Stimulated activated CD4-positive, alpha-beta T cell treated with anti-CD3 and anti-CD28 coated beads, Interleukin-4, amount 100 ng/mL, for 4 hours (primary cell): Measurements from ENCODE around the gene CAMTA1.
"Not testable (repeated sequence)": the region's sequence is repeated elsewhere in the genome, so short reads cannot be mapped to it uniquely, and the experiment has no call there.

Experiments used
- DNase-seq, 2 experiments: peaks; one replicate each; pipeline ENCODE4 v3.0.0-alpha.2; 2020

CAMTA1 gene

DNA sequence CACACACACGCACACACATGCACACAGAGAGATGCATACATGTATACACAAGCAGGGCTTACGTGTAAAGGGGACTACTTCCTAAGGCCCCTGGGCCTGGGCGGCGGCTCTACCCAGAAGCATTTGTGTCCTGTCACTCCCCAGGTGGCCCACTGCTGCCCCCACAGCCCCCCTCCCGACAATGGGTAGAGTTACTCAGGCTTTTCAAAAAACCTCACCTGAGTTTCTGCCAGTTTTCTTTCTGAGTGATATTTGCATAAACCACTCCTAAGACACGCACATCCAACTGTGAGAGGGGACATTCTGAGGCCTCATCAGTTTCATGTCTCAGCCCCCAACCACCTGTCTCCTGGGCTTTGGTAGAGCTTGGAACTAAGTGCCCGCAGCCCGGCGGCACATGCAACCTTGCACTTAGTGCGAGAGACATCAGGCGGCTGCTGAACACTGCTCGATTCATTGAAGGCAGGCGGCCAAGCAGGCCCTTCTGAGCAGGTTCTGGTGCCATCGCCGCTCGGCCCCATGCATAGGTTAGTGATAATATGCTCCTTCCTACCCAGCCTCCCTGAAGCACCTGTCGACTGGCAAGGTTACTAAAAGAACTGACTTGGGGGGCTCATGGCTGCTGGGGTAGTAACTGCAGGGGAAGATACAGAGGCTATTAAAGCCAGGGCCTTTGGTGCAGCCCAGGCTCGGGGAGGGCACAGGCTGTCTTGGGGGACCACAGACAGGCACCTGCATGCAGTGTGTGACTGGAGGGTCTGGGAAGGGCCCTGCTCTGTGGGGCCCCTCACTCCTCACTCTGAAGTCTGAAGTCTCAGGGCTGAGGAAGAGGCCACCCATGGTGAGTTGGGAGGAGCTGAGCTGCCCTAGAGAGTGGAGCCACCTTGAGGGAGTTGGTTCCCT is 621.6 kb downstream of the CAMTA1 start:
- no peak for DNase-seq

DNA sequence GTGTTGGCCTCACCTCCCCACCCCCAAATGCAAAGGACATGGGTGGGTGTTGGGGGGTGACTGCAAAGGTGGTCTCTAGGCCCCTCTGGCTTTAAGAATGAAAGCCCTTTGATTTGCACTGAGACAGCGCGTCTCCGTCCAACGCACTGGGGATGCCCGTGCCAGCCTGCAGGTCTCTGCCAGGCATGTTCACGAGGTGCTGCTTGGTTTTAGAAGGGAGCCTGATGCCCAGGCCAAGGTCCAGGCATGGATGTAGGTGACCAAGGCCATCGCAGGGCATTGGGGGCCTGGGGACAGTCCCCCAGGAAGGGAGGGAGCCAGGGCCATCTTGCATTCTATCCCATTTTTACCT is 622.3 kb downstream of the CAMTA1 start:
- no peak for DNase-seq

DNA sequence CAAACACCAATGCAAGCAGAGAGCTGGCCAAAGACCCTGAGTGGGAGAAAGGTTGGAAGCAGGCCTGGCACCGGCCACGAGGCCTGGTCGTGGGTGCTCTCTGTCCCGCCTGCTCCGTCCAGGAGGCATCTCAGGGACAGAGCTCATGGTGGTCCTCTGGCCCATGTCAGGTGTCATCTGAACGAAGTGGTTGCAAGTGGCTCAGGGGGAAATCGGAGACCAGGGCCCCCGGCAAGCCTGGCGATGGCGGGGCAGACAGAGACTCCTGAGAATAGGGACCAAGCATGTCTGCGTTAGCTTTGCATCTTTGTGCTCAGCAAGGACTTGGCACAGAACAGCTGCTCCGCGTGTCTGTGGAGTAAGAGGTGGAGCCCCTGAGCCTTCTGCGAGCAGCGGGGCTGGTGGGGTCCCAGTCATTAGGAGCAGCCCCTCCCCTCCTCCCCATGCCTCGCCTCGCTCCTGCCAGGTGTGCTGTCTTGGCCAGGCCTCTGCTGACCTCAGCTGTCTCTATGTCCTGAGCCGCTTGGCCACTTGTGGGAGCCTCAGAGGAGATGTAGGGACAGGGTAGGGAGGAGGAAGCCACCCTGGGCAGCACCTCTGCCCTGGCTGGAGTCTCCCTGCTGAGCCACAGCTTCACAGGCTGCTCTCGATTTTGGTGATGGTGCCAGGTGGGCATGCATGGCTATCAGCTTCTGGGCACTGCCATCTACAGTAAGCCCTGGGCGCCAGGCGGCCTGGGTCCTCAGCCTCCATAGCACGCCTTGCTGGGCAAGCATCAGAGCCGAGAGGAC is 622.9 kb downstream of the CAMTA1 start:
- no peak for DNase-seq

DNA sequence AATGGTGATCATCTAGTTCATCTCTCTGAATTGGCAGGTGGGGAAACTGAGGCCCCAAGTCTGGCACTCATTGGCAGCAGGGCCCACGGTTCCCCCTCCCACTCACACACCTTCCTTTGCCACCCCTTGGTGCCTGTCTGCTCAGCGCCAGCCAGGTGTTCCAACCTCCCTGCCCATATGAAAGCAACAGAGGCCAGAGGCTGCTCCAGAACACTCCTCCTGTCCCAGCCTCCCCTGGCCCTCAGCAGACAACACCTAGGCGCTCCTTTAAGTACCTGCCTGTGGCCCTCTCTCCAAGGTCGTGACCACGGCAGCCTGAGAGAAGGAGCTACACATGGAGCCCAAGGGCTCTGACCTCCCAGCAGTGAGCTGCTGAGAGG is 623.5 kb downstream of the CAMTA1 start:
- no peak for DNase-seq

DNA sequence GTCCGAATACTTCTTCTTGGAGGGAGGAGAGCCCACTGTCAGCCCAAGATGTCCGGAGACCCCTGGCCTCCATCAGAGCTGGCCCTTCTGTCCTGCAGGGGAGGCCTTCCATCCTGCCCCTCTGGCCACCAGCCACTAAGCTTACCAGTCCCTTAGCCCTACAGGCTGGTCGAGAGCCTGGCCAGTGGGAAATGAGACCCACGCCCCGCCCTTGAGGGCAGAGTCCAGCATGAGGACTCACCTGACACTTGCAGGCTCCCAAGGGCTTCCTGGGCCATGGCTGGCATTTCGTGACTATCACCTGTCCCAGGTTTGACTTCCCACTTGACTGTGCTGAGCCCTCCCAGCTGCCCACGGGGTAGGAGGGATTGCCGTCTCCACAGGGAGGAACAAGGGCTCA is 624.0 kb downstream of the CAMTA1 start:
- DNase-seq = no peak

DNA sequence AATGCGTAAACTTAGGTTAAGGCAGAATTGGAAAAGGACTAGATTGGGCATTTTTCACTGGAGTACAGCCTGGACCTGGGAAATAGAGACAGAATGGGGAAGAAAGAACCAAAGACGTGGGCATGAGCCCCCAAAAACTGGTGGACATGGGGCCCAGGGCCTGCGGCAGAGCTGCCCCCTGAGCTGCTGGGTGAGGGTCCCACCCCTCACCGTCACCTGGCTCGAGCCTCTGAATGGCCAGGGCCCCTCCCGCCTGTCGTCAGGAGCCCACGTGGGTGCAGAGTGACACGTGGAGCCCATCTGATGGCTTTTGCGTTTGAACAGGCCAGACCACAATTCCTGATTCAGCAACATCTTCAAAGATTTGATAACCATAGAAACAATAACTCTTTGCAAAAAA is 624.9 kb downstream of the CAMTA1 start:
- DNase-seq = no peak

DNA sequence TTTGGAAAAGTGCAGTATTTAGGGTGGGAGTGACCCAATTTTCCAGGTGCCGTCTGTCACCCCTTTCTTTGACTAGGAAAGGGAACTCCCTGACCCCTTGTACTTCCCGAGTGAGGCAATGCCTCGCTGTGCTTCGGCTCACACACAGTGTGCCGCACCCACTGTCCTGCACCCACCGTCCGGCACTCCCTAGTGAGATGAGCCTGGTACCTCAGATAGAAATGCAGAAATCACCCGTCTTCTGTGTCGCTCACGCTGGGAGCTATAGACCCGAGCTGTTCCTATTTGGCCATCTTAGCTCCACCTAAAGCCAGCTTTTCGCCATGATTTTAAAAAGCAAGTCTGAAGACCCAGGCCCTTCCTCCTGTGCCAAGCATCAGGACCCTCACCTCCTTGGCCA is 632.4 kb downstream of the CAMTA1 start:
- not testable (repeated sequence) for DNase-seq

DNA sequence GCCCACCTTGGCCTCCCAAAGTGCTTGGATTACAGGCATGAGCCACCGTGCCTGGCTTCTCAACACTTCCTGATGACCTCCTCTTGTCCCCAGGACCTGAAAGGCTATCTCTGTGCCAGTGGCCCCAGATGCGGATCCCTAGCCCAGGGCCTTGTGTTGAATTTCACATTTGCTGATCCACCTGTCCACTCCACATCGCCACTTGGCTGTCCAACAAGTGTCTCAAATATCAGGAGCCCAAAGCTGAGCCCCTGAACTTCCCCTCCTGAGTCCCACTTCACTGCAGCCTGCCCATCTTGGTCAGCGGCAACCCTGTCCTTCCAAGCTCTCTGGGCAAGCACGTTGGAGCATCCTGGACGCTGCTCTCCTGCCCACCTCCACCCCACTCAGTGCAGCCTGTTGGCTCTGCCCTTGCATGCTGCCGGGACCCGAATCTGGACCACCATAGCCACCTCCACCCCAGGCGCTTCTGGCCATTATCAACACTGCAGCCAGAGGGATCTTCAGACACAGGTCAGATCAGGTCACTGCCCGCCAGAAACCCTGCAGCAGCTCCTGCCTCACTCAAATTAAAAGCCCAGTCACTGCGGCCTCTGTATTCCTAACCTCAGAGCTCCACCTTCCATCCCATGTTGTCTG is 633.3 kb downstream of the CAMTA1 start:
- DNase-seq = no peak

DNA sequence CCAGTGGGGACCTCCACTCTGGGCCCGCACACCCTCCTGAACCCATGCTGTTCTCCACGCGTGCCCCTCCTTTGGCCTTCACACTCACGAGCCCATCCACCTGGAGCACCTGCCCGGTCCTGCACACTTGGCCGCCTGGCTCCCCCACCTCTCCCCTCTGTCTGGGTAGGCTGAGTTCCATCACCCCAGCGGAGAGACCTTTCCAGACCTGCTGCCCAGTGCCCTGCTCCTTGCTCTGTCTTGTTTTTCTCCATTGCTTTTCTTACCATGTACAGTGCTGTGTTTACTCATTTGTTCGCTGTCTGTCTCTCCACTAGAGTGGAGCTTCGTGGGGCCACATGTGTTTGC is 634.8 kb downstream of the CAMTA1 start:
- no peak for DNase-seq

DNA sequence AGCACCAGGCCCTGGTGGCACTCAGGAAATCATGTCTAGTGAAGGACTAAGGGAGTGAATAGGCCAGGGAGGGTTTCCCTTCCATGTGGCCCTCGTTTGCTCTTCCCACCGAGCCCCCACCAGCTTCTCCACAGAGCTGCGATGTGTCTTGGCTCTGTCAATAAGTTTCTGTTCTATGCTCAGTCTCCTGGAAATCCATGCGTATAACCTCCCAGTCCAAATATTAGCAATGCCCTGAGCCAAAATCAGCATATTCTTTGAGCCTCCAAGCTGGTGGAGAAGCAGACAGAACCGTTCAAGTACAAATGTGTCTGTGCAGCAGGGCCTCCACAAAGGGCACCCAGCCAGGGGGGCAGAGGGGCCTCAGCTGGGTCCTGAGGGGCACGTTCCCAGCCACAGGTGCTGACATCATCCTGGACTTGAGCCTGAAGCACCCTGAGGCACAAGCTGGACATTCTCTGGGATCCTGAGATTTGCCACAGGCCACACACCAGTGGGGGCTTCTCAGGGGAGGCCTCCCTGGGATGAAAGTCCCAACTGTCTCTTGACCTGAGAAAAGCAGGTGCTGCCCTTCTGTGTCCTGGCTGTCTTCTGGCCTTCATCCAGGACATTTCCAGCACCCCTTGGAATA is 635.3 kb downstream of the CAMTA1 start:
- DNase-seq = no peak

DNA sequence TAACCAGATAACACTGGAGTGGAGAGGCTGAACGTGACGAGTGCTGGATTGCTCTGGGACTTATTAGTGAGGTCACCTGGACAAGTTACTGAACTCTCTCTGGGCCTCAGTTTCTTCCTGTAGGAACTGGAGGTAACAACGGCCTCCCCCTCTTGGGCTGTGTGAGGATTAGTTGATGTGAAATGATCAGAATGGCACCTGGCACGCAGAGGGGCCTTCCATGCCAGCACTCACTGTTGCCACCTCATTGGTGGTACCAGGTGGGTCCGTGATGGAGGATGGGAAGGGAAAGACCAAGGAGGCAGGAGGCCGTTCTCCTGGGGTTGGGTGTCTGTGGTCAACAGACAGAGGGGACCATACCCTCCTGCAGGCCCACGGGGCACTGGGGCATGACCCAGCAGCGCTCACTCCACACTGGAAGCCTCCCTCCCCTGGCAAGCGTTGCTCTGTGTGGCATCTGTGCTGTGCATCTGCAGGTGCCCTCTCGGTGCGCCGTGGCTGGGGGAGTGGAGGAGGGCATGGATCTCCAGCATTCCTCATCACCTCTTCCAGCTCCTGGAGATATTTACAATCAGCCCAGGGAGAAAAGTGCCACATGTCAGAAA is 636.3 kb downstream of the CAMTA1 start:
- no peak for DNase-seq

DNA sequence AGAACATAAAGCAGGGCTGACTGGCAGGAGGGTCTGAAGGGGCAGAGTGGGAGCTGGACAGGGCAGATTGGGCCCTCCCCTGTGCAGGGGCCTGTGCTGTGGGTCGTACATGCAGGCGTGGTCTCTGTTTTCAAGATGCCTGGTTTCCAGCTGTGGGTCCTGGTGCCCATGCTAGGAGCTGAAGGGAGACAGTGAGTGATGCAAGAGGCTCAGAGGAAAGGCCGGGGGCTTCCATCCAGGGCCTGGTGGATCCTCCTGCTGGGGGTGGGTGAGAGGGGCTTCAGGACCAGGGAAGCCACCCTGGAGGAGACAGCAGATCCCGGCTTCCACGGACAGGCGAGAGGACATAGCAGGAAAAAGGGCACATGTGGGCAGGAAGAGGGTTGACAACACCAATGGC is 636.8 kb downstream of the CAMTA1 start:
- DNase-seq = no peak

DNA sequence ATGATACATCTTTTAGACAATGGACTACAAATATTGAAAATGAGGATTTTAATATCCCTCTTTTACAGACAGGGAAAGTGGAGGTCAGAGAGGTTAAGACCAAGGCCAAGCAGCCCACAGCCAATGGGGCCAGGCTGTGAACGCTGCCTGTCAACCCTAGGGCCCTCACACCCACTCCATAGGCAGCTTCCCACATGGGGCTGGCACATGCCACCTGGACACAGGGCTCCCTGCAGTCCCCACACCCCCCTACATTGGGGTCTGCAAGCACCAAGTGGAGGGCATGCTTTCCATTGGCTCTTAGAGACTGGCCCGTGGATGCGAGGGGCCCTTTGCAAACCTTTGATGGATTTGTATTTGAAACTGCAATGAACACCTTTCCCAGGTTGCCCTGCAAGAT is 637.3 kb downstream of the CAMTA1 start:
- DNase-seq = no peak

DNA sequence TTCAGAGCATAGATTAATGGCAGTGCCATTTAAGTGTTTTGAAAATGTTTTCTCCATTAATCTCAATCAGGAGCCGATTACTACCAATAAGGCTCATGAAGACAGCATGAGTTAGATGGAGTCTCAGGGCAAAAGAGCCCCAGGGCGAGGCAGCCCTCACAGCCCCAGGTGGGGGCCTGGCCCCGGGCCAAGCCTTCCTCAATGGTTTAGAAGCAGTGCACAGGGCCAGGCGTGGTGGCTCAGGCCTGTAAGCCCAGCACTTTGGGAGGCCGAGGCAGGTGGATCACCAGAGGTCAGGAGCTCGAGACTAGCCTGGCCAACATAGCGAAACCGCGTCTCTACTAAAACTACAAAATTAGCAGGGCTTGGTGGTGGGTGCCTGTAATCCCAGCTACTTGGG is 637.7 kb downstream of the CAMTA1 start:
- DNase-seq = no peak

DNA sequence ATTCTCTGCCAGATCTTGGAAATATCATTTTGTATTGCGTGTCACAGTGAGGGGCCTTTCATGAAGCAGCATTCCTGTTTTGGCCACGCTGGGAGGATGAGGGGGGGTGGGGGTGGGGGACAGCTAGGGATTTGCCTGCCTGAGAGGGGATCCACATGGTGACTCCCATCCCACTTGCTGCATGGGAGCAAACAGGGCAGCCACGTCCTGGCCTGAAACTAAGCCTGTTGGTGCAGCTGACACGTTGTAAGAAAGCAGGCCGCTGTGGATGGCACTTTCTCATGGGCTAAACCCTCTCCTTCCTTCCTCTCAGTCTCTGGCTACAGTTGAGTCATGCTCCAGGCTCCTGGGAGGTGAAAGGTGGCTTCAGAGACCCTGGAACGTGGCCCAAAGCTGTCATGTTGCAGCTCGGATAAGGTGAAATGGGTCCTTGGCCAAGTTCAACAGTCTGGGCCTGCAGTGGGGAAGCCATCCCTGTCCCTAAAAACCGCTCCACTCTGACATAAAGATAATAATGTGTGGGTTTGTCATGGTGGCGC is 639.2 kb downstream of the CAMTA1 start:
- DNase-seq = no peak

DNA sequence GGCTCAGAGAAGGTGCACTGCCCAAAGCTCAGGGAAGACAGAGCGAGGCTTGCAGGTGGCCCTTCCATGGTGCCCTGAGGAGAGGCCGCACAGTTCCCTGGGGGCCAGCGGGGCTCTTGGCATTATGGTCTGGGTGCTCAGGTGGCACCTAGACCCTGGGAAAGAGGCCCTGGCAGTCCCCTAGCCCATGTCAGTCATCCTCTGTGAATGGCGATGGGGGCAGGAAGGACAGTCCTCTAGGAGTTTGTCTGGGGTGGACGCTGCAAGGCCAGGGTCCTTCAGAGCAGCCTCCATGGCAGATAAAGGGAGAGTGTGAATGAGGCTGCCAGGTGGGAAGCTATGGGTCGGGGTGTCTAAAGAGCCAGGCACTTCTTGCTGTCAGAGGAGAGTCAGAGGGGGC is 640.0 kb downstream of the CAMTA1 start:
- DNase-seq = no peak

DNA sequence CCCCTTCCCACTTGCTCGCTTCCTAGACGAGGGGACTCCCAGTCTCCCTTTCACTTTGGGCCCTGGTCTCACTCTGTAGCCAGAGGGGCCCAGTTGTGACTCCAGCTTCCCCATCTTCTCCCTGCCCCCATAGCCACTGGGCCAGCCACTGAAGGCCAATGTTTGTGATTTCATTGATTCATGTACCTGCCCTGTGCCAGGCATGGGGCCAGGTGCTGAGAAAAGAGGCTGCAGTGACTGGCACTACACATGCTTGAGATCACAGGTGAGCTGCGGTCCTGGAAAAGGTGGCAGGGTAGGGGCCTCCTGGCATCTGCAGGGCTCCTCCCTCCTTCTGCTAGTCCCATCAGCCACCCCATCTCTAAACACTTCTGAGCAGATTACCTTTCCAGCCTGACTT is 640.5 kb downstream of the CAMTA1 start:
- no peak for DNase-seq

DNA sequence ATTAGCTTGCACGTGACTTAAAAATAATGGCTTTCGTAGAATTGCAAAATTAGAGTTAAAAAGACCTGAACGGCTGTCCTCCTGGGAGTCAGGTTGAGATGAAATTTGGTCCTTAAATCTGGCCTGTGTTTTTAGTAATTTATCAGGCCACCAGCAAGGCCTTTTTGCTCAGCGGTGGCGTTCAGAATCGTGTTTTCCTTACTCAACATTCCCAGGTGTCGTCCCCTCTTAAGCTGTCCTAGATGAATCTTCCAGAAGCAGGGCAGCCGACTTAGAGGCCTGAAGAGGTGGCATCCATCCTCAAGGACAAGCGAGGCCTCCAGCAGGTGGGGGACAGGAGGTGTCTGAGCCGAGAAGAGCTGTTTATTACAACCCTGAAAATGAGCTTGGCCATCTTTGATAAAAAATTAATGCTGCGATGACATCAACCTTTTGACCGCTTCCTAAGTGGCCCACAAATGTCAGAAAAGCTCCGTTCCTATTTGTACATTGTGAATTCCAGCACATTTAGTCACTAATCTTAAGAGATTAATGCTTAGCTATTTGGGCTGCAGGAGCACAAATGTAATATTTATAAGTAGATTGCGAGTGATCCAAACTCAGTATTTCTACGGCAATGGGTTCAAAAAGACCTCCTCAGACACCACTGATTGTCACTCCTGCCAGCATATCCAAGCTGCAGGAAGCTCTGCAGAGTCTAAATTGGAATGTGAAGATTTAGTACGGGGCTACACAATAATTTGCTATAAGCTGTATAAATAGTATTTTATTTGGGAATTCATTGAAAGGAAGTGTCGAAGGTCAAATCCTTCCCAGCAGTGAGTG is 641.7 kb downstream of the CAMTA1 start:
- DNase-seq = no peak

DNA sequence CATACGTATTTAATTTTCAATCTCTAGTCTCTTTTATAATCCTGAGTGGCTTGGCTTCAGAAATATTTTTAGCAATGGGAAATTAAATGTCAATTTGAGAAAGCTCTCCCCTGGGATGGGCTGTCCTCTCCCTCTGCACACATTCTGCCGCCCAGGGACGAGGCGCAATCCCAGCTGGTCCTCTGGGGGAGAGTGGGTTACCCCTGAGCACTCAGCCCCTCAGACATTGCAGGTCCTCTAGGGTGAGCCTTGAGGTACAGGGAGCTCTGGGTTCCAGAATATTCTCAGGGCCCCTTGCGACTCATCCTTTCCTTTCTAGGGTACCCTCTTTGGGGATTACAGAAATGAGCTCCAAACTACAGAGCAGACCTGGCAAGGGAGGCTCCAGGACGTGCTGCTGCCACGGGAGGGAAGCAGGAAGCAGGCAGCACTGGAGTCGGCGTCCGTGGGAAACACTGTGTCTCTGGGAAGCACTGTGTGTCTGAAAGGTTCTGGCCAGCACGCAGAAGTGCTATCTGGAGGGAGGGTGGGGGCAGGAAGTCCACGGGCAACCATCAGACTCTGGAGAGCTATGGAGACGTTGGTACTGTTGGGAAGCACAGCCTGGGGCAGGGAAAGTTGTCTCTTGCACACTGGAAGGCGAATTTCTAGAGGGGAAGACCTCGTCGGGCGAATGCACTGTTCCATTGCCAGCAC is 642.5 kb downstream of the CAMTA1 start:
- no peak for DNase-seq

DNA sequence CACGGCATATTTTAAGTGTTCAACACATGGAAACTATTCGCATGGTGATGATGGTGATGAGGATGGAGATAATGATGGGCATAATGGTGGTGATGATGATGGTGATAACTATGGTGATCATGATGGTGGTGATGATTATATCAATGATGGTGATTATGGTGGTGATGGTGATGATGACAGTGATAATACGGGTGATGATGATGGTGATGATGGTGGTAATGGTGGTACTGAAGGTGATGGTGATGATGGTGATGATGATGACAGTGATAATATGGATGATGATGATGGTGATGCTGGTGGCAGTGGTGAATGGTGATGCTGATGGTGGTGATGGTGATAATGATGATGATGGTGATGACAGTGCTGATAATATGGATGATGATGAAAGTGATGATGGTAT is 644.0 kb downstream of the CAMTA1 start:
- no peak for DNase-seq

DNA sequence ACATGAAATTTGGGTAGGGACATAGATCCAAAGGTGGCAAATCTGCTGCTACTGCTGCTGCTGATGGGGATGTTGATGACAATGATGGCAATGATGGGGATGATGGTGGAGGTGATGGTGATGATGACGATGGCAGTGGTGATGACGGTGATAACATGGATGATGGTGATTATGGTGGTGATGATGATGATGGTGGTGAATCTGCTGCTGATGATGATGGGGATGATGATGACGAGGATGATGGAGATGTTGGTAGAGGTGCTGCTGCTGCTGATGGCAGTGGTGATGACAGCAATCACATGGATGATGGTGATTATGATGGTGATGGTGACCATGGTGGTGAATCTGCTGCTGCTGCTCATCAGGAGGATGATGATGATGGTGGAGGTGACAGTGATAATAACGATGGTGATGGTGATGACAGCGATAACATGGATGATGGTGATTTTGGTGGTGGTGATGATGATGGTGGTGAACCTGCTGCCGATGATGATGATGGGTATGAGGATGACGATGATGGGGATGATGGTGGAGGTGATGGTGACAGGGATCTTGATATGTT is 644.9 kb downstream of the CAMTA1 start:
- no peak for DNase-seq
